ENCODE measurements around the gene GABRB3.

DNA sequence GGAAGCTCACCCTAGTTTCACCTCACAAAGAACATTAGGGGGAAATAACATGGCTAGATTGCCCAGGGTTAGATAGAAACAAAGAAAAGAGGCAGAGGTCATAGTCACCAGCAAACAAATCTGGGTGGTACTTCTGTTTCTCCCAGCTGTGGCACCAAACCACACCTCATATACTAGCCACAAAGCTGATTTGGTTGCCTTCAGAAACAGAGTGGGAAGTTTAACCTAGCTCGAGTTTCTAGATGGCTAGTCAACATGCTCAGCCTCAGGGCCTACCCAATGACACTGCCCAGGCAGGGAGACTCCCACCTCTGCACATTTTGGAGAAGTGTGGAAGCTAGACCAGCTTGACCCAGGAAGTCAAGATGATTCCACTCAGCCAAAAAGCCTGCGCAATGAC, 174.2 kb downstream of the GABRB3 start:
- TF ChIP-seq, protein P1, sequence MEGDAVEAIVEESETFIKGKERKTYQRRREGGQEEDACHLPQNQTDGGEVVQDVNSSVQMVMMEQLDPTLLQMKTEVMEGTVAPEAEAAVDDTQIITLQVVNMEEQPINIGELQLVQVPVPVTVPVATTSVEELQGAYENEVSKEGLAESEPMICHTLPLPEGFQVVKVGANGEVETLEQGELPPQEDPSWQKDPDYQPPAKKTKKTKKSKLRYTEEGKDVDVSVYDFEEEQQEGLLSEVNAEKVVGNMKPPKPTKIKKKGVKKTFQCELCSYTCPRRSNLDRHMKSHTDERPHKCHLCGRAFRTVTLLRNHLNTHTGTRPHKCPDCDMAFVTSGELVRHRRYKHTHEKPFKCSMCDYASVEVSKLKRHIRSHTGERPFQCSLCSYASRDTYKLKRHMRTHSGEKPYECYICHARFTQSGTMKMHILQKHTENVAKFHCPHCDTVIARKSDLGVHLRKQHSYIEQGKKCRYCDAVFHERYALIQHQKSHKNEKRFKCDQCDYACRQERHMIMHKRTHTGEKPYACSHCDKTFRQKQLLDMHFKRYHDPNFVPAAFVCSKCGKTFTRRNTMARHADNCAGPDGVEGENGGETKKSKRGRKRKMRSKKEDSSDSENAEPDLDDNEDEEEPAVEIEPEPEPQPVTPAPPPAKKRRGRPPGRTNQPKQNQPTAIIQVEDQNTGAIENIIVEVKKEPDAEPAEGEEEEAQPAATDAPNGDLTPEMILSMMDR (conservative IDR thresholded peaks at IDR 0.05 in 1 of 2, IDR thresholded peaks at IDR 0.05 in 1 of 2; ENCODE audit: extremely low read depth in 1 of 2, insufficient read depth in 1 of 2, low read depth in 1 of 2, low read length in 2 of 2) = no peak
- no peak for TF ChIP-seq EZH2 (IDR thresholded peaks at IDR 0.05; ENCODE audit: borderline replicate concordance, low read length)
